Neuronal stem cell (in vitro differentiated cells): ENCODE measurements around the gene ZSCAN30.

Experiments used
- DNase-seq: peaks from one replicate; pipeline ENCODE4 v3.0.0-alpha.2; 2013; ENCODE audit warnings: low spot score
- H2AFZ ChIP-seq: one replicate; pipeline ENCODE4 v1.6.1; 2013; ENCODE audit warnings: mild to moderate bottlenecking, low read length, inconsistent platforms
- H2AK5ac ChIP-seq: 2 replicates; pipeline ENCODE4 v1.6.1; 2013; ENCODE audit warnings: low read depth, mild to moderate bottlenecking, inconsistent platforms, low read length, moderate library complexity, mixed read lengths
- H2BK120ac ChIP-seq: 2 replicates; pipeline ENCODE4 v1.6.1; 2013; ENCODE audit warnings: low read depth, mild to moderate bottlenecking, inconsistent platforms, low read length, moderate library complexity, mixed read lengths
- H2BK12ac ChIP-seq: one replicate; pipeline ENCODE4 v1.6.1; 2013; ENCODE audit warnings: low read length, inconsistent platforms
- H2BK15ac ChIP-seq: 2 replicates; pipeline ENCODE4 v1.6.1; 2013; ENCODE audit warnings: mild to moderate bottlenecking, low read length, inconsistent platforms, mixed read lengths
- H2BK5ac ChIP-seq: one replicate; pipeline ENCODE4 v1.6.1; 2013; ENCODE audit warnings: inconsistent platforms, mild to moderate bottlenecking, low read length, moderate library complexity
- H3K14ac ChIP-seq: one replicate; pipeline ENCODE4 v1.6.1; 2013; ENCODE audit warnings: low read length, inconsistent platforms
- H3K18ac ChIP-seq: 2 replicates; pipeline ENCODE4 v1.6.1; 2013; ENCODE audit warnings: low read length, inconsistent platforms
- H3K23ac ChIP-seq: 2 replicates; pipeline ENCODE4 v1.6.1; 2013; ENCODE audit warnings: low read depth, mild to moderate bottlenecking, mixed read lengths, low read length, inconsistent platforms; ENCODE audit not compliant: poor library complexity
- H3K27ac ChIP-seq: replicated peaks from 3 replicates; pipeline ENCODE4 v1.5.1; 2013; ENCODE audit warnings: low read length, inconsistent platforms
- H3K27me3 ChIP-seq, 3 experiments: 2 replicates each; pipeline ENCODE4 v1.6.1; 2013; ENCODE audit warnings: low read length in 3 of 3, mild to moderate bottlenecking in 2 of 3, inconsistent platforms in 1 of 3, low read depth in 1 of 3, mixed read lengths in 1 of 3, moderate library complexity in 1 of 3; ENCODE audit not compliant: control insufficient read depth in 3 of 3, insufficient read depth in 3 of 3
- H3K36me3 ChIP-seq, 2 donors: replicated peaks in 1 of 2; 2 replicates each; pipeline ENCODE4 v1.6.1; 2013; ENCODE audit warnings: low read length in 2 of 2; ENCODE audit not compliant: control insufficient read depth in 2 of 2, insufficient read depth in 2 of 2
- H3K4ac ChIP-seq: 2 replicates; pipeline ENCODE4 v1.6.1; 2013; ENCODE audit warnings: inconsistent platforms, mild to moderate bottlenecking, low read length, moderate library complexity
- H3K4me1 ChIP-seq, 2 donors: 1 replicate in 1 of 2; 2 replicates in 1 of 2; pipeline ENCODE4 v1.6.1; 2013; ENCODE audit warnings: low read length in 2 of 2, low read depth in 1 of 2; ENCODE audit not compliant: control insufficient read depth in 2 of 2, insufficient read depth in 1 of 2
- H3K4me2 ChIP-seq: one replicate; pipeline ENCODE4 v1.6.1; 2013; ENCODE audit warnings: mild to moderate bottlenecking, low read length, inconsistent platforms; ENCODE audit not compliant: insufficient read depth, poor library complexity, severe bottlenecking
- H3K4me3 ChIP-seq, 2 donors: 2 replicates each; pipeline ENCODE4 v1.5.1; 2013; ENCODE audit warnings: low read length in 2 of 2, mild to moderate bottlenecking in 2 of 2, inconsistent platforms in 1 of 2, moderate library complexity in 1 of 2
- H3K79me1 ChIP-seq: one replicate; pipeline ENCODE4 v1.6.1; 2013; ENCODE audit warnings: low read depth, mild to moderate bottlenecking, inconsistent platforms, low read length, moderate library complexity
- H3K9ac ChIP-seq: one replicate; pipeline ENCODE4 v1.6.1; 2013; ENCODE audit warnings: mild to moderate bottlenecking, low read depth, low read length, inconsistent platforms; ENCODE audit not compliant: poor library complexity
- H3K9me3 ChIP-seq, 2 donors: replicated peaks in 1 of 2; 2 replicates each; pipeline versions ENCODE3 to v1.6.1; 2013; ENCODE audit warnings: low read length in 2 of 2, mild to moderate bottlenecking in 2 of 2, inconsistent platforms in 1 of 2, low read depth in 1 of 2, mixed read lengths in 1 of 2, moderate library complexity in 1 of 2; ENCODE audit not compliant: control insufficient read depth in 2 of 2, insufficient read depth in 1 of 2
- H4K8ac ChIP-seq: one replicate; pipeline ENCODE4 v1.6.1; 2013; ENCODE audit warnings: low read depth, mild to moderate bottlenecking, inconsistent platforms, low read length, moderate library complexity
- H4K91ac ChIP-seq: one replicate; pipeline ENCODE4 v1.6.1; 2013; ENCODE audit warnings: low read length, low read depth, mild to moderate bottlenecking, inconsistent platforms; ENCODE audit not compliant: poor library complexity
- WGBS, 2 donors: extraction: QIAGEN DNeasy Blood & Tissue Kit; methylation state at CpG; one replicate each; pipeline ENCODE4 v1.1.7; 2013; ENCODE audit warnings: missing lambda C conversion rate in 2 of 2, mixed read lengths in 1 of 2; ENCODE audit not compliant: insufficient read length in 2 of 2, insufficient replicate concordance in 1 of 2; ENCODE audit errors: extremely low coverage in 2 of 2; 5-methylcytosine and 5-hydroxymethylcytosine counted together

Gene ZSCAN30

GRCh38 chr18:35276267-35276666 lies 13.8 kb downstream of the ZSCAN30 start:
- no peak overlapping the region for H3K14ac ChIP-seq
- no peak overlapping the region for H2BK5ac ChIP-seq
- no peak overlapping the region for H3K4me2 ChIP-seq
- H2AFZ ChIP-seq = no peak overlapping the region
- no peak overlapping the region for H3K9ac ChIP-seq
- no peak overlapping the region for H4K8ac ChIP-seq
- no peak overlapping the region for H3K4ac ChIP-seq
- H3K79me1 ChIP-seq = no peaks in the 10 kb centered on the region
- no peaks in the 10 kb centered on the region for H3K4me1 ChIP-seq
- H4K91ac ChIP-seq = no peak overlapping the region
- no CpG with 5 or more reads among the region's 3 CpGs for WGBS, 2 donors
- H3K27ac ChIP-seq = no peak overlapping the region
- no peak overlapping the region for H3K23ac ChIP-seq
- H2BK120ac ChIP-seq = no peak overlapping the region
- H3K36me3 ChIP-seq = peaks cover 0 to 1% of the 10 kb centered on the region in 2 donors
- no peak overlapping the region for H2BK15ac ChIP-seq
- H2BK12ac ChIP-seq = no peak overlapping the region
- H3K18ac ChIP-seq = no peak overlapping the region
- no peaks in the 10 kb centered on the region for H3K27me3 ChIP-seq
- H3K9me3 ChIP-seq = peaks cover 5 to 7% of the 10 kb centered on the region in 2 donors
- no peak for DNase-seq
- no peak overlapping the region for H3K4me3 ChIP-seq
- no peak overlapping the region for H2AK5ac ChIP-seq

- Histone ChIP-seq H3K9ac (no peak overlapping the region), H3K9me3 (peaks cover 8 to 15% of the 10 kb centered on the region in 2 donors), H3K27me3 (no peaks in the 10 kb centered on the region), H3K4me1 (no peaks in the 10 kb centered on the region), H2BK5ac (no peak overlapping the region), H4K8ac (no peak overlapping the region), H2BK120ac (no peak overlapping the region), H3K14ac (no peak overlapping the region), H2AFZ (no peak overlapping the region), H3K18ac (no peak overlapping the region), H3K27ac (no peak overlapping the region), H2BK12ac (no peak overlapping the region), H3K4me2 (no peak overlapping the region), H2AK5ac (no peak overlapping the region), H2BK15ac (no peak overlapping the region), H3K79me1 (no peaks in the 10 kb centered on the region), H3K4ac (no peak overlapping the region), H3K4me3 (no peak overlapping the region), H3K36me3 (no peaks in the 10 kb centered on the region), H3K23ac (no peak overlapping the region), H4K91ac (no peak overlapping the region)
- no peak for DNase-seq
- WGBS, 2 donors = no CpG with 5 or more reads among the region's 35 CpGs
Measured at GRCh38 chr18:35271656-35272055, 18.4 kb downstream of the ZSCAN30 start.

- H2AFZ ChIP-seq = no peak overlapping the region
- no peaks in the 10 kb centered on the region for H3K4me1 ChIP-seq
- H4K8ac ChIP-seq = no peak overlapping the region
- no peak overlapping the region for H2BK5ac ChIP-seq
- H2BK15ac ChIP-seq = no peak overlapping the region
- H3K23ac ChIP-seq = no peak overlapping the region
- H3K79me1 ChIP-seq = no peaks in the 10 kb centered on the region
- peaks cover 11% of the 10 kb centered on the region in 2 donors for H3K9me3 ChIP-seq
- H3K14ac ChIP-seq = no peak overlapping the region
- no peak overlapping the region for H2BK12ac ChIP-seq
- H3K9ac ChIP-seq = no peak overlapping the region
- no peak overlapping the region for H3K18ac ChIP-seq
- no peak overlapping the region for H2BK120ac ChIP-seq
- WGBS, 2 donors = no CpG with 5 or more reads among the region's 2 CpGs
- no peak overlapping the region for H4K91ac ChIP-seq
- no peaks in the 10 kb centered on the region for H3K27me3 ChIP-seq
- no peak overlapping the region for H3K4ac ChIP-seq
- H3K4me3 ChIP-seq = no peak overlapping the region
- no peak overlapping the region for H2AK5ac ChIP-seq
- H3K36me3 ChIP-seq = peaks cover 4% of the 10 kb centered on the region in 2 donors
- H3K4me2 ChIP-seq = no peak overlapping the region
- no peak for DNase-seq
- no peak overlapping the region for H3K27ac ChIP-seq
Measured at GRCh38 chr18:35268821-35269220, 21.2 kb downstream of the ZSCAN30 start.

GRCh38 chr18:35267809-35268208 lies 22.2 kb downstream of the ZSCAN30 start:
- DNase-seq = no peak
- H3K14ac ChIP-seq = no peak overlapping the region
- no peak overlapping the region for H2BK120ac ChIP-seq
- no peak overlapping the region for H3K4me2 ChIP-seq
- no peak overlapping the region for H2AFZ ChIP-seq
- no peak overlapping the region for H4K91ac ChIP-seq
- no peaks in the 10 kb centered on the region for H3K79me1 ChIP-seq
- no peak overlapping the region for H3K4ac ChIP-seq
- H3K27ac ChIP-seq = no peak overlapping the region
- no peak overlapping the region for H2BK12ac ChIP-seq
- H3K18ac ChIP-seq = no peak overlapping the region
- no CpG with 5 or more reads among the region's 30 CpGs for WGBS, 2 donors
- H3K9ac ChIP-seq = no peak overlapping the region
- no peak overlapping the region for H3K23ac ChIP-seq
- H3K9me3 ChIP-seq = peaks cover 11% of the 10 kb centered on the region in 2 donors
- no peak overlapping the region for H3K4me3 ChIP-seq
- no peak overlapping the region for H2AK5ac ChIP-seq
- H3K27me3 ChIP-seq = no peaks in the 10 kb centered on the region
- H4K8ac ChIP-seq = no peak overlapping the region
- H2BK15ac ChIP-seq = no peak overlapping the region
- no peak overlapping the region for H2BK5ac ChIP-seq
- peaks cover 8 to 14% of the 10 kb centered on the region in 2 donors for H3K36me3 ChIP-seq
- H3K4me1 ChIP-seq = no peaks in the 10 kb centered on the region
